Measurements from ENCODE around the gene WBP1.

Gene WBP1

DNA sequence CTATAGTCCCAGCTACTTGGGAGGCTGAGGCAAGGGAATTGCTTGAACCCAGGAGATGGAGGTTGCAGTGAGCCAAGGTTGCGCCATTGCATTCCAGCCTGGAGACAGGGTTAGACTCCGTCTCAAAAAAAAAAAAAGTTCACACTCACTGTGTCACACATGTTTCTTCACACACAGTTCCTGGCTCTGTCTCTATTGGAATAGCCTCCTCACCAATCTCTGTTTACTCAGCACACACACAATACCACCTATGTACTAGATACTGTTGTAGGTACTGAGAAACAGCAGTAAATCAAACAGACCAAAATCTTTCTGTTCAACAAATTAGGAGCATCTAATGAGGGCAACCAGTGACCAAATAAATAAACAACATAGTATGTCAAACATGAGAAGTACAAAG, 27.9 kb downstream of the WBP1 start:
- DNase-seq, result no peak

DNA sequence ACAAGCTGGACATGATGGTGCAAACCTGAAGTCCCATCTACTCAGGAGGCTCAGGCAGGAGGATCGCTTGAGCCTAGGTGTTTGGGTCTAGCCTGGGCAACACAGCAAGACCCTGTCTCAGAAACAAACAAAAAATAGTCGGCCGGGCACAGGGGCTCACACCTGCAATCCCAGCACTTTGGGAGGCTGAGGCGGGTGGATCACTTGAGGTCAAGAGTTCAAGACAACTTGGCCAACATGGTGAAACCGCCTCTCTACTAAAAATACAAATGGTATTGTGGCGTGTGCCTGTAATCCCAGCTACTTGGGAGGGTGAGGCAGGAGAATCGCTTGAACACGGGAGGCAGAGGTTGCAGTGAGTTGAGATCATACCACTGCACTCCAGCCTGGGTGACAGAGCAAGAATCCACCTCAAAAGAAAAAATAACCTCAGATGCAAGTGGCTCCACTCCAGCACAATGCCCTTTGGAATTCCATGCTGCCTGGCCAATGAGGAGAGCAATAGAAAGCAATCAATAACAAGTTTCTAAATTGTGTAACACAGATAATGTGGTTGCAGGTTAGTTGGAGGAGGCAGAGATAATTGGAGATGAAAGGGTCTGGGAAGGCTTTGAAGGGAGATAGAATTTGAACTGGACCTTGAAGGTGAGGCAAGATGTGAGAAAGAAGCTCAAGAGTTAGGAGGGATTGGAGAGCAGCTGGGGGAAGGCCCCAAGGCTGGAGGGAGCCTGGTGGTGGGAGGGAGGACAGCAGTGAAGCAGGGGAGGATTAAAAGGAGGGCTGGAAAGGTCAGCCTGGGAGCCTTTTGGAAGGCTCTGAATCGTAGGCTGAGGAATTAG, 30.6 kb downstream of the WBP1 start:
- no peak for DNase-seq

DNA sequence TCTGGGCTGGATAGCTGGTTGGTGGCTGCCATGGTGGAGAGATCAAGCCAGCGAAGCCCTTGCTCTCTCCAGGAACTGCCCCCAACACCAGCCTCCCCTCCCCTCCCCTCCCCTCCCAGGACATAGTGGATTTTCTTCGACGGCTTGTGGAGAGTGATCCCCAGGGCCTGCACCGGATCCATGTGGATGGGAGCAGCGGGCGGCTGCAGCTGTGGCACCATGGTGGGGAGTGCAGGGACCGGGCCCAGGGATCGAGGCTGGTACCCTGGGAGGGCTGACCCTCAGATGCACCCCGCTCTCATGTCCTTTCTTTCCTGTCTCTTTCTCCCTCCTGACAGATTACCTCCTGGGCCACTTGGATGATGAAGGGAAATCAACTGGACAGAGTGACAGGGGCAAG, 31.7 kb downstream of the WBP1 start:
- no peak for DNase-seq

DNA sequence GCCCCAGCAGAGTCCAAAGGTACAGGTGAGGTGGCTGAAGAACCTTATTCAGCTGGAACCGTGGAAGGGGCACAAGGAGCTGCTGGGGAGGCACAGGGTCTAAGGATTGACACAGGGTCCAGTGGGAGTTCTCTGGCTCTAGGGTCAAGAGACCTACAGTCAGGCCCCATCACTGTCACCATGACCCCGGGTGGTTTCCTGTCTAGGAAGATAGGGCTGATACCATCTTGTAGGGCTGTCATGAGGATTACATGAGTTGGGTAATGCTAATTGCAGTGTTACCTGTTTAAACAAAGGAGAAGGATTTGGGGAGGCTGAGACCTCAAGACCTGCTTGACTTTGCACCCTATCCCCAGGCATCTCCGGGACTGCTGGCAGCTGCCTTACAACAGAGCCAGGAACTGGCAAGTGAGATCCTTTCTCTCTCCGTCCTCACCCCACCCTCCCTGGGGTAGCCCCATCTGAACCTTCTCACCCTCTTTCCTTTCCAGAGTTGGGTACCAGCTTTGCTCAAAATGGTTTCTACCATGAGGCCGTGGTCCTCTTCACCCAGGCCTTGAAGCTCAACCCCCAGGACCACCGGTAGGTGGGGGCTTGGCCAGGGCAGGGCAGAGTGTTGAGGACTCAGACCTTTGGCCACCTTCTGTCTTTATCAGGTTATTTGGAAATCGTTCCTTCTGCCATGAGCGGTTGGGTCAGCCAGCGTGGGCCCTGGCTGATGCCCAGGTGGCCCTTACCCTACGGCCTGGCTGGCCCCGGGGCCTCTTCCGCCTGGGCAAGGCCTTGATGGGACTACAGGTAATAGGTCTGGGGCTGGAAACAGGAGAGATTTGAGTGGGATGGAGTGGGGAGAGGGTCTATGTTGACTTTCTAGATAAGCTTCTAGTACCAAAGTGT, 33.7 kb downstream of the WBP1 start:
- DNase-seq, result no peak

DNA sequence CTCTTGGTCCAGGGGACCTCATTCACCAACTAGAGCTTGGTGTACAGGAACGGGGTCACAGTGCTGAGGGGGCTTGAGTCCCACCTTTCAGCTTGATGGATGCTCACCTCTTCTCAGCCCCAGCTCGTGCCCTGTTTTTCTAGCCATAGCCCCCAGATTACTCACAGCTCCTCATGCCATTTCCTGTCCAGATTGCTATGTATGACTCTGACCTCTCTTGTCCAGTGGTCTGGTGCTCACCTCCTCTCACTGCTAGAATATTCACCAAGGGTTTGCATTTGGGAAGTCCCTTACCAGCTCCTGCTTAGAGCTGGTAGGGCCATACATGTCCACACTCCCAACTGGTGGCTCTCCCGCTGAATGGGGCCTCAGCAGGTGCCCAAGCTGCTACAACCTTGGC, 35.3 kb downstream of the WBP1 start:
- DNase-seq, result no peak

DNA sequence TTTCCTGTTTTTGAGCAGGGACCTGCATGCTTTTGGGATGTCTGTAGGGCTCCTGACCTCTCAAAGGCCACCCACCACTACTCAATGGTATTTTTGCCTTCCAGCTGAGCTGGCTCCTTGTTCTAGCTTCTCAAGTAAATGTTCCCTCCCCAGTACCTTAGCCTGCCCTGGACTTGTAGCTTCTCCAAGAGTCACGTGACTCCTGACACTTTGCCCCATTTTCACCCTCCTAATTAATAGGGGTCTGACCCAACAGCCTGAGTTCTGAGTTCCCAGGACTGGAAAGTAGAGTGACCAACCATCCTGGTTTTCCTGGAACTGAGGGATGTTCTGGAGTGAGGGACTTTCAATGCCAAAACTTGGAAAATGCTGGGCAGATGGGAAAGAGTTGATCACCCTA, 37.2 kb downstream of the WBP1 start:
- DNase-seq, result no peak

DNA sequence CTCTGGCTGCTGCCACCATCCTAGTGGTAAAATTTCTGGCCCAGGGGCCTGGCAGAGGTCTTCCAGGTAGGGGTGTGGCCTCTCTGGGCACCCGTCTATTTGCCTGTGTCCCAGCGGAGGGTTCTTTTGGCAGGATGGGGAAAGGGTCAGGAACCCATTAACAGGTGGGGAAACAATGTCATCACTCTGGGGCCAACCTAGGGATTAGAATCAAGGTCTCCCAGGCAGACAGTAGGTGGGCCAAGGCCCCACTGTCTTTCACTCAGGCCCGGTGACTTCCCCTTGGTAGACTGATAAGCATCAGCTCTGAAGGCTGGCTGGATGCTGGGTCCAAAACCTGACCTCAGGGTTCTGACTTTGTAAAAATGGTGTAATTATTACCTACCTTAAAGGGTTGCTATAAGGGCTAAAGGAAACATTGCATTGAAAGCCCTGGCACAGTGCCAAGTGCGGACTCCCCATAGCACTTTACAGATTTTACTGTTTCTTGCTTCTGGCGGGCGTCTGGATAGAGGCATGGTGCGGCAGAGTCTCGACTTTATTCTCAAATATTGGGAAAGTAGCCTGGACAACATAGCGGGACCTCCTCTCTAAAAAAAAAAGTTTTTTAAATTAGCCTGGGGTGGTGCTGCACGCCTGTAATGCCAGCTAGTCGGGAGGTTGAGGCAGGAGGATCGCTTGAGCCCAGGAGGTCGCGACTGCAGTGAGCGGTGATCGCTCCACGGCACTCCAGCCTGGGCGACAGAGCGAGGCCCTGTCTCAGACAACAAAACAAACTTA, 38.9 kb downstream of the WBP1 start:
- DNase-seq, result no peak

DNA sequence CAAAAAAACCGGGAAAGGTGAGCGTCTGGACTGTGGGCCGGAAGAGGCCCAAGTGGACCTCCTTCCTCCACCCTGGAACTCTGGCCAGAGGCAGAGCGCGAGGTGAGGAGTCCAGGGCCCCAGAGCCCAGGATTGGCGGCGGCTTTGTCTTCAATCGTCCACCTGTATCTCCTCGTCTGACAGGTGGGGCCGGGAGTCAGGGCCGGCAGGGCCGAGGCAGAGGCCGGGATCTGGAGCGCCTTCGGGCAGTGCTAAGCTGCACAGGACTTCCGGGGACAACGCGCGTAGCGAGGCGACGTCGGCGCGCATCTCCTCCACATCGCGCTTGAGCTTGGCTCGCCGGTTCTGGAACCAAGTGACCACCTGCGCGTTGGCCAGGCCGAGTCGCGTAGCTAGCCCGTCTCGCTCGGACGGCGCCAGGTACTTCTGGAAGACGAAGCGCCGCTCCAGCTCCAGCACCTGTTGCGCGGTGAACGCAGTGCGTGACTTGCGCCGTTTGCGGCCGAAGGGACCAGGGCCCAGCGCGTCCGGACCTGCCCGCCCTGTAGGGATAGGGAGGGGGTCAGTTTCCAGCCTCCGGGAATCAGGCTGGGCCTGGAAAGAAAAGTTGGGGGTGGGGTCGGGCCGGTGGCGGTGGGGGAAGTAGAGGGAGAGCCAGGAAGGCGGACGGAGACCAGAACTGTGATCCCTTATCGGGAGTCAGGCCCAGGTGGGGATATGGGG, 39.7 kb downstream of the WBP1 start:
- no peak for DNase-seq

DNA sequence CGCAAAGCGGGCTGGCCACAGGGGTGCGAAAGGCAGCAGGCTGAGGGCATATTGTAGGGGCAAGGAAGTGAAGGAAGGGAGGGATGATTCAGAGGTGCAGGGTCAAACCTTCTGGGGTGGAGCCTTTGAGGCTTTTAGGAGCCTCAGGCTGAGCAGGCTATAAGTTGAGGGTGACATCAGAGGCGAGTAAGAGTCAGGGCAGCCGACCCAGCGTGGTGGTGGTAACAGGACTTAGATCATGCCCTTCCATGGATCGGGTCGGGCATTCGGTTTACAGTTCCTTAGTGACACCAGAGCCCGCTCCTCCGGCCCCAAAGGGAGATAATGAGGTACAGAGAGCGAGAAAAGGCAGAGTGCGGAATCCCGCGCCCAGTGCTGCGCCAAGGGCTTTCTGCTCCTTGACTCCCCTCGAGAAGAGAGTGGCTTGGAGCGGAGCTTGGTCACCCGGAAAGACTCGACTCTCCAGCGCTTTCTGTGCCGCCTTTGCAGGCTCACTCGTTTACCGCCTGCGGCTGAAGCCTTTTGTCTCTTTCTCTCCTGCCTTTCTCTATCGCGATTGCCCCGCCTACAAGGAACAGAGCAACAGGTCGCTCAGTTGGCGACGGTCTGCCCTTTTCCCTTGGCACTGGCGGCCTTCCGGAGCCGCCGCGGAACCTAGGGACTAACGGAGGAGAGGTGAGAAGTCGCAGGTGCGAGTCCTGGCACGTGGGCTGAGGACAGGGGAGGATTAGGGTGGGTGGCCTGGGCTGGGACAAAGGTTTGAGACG, 40.4 kb downstream of the WBP1 start:
- DNase-seq, result no peak

DNA sequence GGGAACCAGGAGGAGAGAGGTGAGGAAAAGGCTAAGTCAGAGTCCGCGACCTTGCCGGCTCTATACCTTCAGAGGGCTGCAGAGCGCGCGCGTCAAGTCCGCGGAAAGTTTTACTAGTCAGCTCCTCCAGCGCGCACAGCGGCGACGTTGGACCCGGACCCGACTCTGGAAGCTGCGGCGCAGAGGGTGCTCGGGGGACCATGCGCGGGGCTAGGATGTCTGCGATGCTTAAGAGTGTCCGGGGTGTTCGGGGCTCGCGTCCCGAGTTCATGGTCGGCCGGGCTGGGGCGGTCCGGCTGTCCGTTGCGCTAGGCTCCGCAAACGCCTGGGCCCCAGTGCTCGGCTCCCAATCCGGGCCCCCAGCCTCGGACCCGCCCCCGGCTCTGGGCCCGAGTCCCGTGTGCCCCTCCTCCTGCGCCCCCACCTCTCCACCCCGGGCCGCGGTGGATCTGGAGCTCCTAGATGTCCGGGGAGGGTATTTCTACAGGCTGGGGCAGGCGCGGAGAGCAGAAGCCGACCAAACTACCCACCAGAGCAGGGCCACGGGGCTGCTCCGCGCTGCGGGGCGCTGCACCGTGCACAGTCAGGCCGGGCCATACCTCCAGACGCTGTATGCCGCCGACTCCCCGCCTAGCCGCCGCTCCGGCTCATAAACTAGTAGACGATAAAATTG, 41.2 kb downstream of the WBP1 start, which contains the start of gene LBX2:
LBX2 (minus strand) TSS at position 337 of the 673 bp plus-strand sequence; CDS start at position 271, 66 bp downstream.
- DNase-seq, result no peak

DNA sequence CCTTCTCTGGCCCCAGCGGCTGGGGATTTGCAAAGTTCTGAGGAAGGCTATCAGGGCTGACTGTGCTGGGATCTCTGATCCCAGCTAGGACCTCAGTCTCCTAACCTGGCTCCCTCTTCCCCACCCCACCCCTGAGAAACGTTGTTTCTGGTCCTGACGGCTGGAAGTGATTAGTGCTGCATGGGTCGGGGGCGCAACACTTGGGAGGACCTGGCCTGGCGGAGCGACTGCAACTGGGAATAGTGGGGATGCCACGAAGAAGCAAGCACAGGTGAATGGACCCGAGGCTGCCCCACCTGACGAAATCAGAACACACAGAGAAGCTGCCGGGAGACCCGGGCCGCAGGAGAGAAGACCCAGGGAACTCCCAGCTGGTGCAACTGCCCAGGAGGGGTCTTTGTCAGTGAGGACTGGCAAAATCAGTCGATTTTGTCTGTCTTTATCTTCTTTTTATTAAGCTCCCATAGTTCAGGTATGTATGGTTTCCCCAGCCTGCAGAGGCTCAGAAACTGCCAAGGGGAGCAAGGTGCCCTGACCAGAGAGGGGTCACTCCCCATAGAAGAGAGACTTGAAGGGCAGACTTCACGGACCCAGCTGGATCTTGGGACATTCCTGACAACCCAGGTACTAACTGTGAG, 41.8 kb downstream of the WBP1 start:
- DNase-seq, result no peak

DNA sequence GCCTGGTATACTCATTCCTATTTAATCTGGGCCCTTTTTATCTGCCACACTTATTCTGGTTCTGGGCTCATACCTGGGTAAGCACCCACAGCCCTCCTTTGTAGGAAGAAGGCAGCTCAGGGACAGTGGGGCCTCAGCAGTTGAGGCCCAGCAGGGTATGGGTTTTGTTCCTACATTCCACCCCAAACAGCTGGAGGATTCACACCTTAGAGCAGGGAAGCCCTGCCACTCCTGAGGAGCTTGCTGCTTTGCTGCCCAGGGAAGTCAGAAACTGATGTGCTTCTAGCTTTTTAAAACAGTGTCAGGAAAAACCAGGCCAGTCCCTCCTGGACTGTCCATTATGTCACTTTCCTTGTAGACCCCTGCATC, 42.3 kb downstream of the WBP1 start:
- no peak for DNase-seq

DNA sequence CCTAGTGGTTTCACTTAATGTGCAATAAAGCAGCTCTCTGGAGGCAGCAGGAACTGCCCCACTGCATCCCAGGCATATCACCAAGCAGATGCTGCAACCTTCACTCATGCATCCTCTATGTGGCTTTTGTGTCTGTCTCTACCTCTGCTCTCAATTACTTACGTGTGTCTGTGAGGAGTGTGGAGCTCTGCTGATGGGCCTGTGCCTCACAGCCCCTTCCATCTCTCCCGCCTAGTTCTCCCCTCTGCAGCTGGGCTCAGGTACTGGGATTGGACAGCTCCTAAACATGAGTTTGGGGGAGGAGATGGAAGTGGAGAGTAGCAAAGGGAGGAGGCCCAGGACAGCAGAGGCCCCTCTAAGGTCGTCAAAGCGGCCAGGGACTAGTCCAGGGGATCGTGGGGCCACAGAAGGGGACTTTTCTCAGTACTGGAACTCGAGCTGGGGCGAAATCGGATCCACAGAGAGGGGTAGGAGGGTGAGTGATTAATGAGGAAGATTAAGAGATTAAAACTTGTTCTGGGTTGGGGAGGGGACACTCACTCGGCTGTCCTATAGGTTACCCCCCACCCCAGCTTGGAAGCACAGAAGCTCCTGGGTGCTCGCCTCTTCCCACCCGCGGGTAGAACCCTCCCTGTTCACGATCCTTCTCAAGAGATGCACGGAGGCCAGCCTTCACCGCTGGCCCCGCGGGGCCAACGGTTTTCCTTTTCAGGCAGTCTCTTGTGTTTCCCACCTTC, 43.3 kb downstream of the WBP1 start:
- DNase-seq, result no peak

DNA sequence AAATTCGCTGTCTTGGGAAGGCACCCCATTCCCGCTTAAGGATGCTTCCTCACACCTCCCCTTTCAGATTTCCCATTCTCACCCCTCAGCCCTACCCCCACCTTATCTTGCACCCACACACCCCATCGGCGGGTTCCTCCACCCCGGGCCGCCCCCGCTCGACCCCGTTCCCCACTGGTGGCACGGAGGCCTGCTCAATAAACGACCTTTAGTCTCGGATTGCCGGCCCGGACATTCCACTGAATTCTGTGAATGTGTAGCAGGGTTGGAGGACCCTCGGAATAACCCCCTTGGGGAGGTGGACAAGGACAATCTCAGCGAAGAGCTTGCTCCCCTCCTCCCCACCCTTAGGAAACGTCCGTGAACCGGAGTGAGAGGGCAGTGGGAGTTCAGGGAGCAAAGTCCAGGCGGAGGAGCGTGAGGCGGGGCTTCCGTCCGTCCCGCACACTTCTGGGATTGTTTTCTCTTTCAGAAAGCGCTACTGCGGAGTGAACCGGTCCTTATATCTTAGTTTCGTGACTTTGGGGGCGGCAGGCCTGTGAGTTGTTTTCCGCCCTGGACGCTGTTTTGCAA, 44.0 kb downstream of the WBP1 start:
- DNase-seq, result no peak

DNA sequence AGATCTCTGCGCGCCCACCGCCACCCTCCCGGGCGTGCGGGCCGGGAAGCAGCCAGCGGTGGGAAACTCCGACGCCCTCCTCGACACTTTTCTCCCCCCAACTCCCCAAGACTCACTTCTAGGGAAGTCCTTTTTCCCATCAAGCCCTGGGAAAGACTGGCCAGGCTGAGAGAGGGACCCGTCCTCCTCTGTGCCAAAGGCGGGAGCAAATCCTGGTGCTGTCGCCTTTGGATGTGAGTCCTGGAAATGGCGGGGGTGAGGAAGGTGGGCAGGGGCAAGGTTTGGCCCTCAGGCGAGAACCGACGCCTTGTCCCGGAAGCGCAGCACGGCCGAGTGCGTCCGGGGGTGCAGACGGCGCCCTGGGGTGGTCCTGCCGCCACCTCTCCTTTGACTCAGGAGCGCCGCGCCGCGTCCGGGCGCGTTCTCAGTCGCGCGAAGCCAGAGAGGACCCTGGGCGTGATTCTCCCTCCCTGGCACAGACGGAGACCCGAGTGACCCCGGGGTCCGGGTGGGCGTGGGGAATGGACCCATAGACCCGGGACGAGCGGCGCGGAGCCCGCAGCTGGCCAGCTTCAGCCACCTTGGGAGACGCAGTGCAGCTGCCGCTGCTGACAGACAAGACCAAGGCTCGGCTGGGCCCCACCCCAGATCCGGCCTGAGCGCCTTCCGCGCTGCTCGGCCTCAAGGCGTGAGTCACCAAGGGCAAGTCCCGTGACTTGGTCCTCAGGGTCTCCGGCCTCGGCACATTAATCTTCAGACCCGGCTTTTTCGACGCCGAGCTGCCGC, 44.7 kb downstream of the WBP1 start:
- DNase-seq, result no peak

DNA sequence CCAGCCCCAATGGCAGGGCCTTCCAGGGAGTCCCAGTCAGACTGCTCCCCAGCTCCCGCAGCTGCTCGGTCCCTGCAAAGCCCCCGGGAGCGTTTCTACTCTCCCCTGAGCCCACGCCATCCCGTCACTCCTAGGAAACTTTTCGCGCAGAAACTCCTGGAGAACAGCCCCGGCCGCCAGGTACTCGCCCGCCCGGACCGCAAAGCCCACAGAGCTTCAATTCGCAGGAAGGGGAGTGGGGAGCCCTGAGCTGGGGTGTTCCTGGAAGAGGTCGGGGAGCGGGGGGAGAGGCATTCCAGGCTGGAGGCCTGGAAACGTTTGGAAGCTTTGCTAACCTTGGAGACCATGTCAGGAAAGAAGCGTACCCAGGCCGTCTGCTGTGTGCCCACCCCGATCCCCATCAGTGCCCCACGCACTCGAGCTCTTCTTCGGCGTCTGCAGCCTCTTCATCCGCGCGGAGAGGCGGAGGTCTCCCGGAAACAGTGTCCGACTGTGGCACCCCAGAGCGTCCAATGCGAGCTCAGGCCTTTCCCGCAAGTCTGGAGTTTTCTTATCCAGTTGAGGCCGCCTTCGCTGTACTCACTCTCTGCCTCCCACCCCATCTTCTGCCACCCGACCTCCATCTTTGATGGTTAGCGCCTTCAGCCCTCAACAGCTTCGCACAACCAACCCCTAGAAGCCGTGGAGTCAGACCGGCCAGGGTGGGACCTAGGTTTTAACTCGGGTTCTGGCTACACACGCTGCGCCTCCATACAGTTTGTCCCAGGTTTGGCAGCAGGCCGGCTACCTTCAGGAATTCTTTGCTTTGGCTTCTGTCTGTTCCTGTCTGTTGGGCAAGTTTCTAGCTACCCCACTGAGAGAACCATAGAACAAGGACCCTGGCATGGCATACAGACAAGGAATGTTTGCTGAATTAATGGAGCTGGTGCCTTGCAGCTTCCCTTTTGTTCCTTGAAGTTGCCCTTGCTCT, 45.6 kb downstream of the WBP1 start:
- no peak for DNase-seq

DNA sequence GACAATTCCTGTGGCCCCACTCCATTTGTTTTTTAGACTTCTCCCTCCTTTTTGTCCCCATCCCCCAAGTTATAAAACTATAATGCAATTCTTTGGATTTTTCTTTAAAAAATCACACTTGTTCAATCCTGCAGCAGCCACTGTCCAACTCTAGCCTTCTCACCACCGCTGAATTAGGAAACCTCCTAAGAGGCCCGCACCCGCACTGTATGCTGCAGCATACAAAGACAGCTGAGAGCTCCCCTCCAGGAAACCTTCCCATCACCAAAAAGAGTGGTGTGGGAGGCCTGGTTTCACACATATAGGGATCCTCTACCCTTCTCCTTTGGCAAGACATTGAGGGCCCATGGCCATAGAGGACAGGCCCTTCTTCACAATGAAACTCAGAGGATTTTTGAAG, 46.4 kb downstream of the WBP1 start:
- no peak for DNase-seq
